NOMO-1 treated with DMSO at 0.1 percent for 48 hours (cell line): Measurements from ENCODE around the gene TSPEAR.
"Not testable (repeated sequence)": the region's sequence is repeated elsewhere in the genome, so short reads cannot be mapped to it uniquely, and the experiment has no call there.

Experiments used
- DNase-seq: peaks from one replicate; lab custom pipeline; 2025; ENCODE audit not compliant: unreplicated experiment; lab: John Stamatoyannopoulos, UW

Gene TSPEAR

GRCh38 chr21:44552136-44552535 is 159.2 kb downstream of the TSPEAR start:
- DNase-seq, result no peak

GRCh38 chr21:44551340-44551961 is 159.9 kb downstream of the TSPEAR start, which contains the start of gene KRTAP10-2:
Gene KRTAP10-2 (minus strand): TSS chr21:44551505. CDS start chr21:44551458, 47 bp downstream.
- DNase-seq, result no peak

DNA sequence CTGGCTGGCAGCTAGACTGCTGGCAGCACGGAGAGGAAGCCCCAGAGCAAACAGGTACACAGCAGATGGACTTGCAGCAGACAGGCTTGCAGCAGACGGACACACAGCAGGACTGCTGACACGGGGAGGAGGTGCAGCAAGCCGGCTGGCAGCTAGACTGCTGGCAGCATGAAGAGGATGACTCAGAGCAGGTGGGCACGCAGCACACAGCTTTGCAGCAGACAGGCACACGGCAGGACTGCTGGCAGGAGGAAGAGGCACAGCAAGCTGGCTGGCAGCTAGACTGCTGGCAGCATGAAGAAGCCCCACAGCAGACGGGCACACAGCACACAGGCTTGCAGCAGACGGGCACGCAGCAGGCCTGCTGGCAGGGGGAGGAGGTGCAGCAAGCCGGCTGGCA is 160.6 kb downstream of the TSPEAR start:
- no peak for DNase-seq

DNA sequence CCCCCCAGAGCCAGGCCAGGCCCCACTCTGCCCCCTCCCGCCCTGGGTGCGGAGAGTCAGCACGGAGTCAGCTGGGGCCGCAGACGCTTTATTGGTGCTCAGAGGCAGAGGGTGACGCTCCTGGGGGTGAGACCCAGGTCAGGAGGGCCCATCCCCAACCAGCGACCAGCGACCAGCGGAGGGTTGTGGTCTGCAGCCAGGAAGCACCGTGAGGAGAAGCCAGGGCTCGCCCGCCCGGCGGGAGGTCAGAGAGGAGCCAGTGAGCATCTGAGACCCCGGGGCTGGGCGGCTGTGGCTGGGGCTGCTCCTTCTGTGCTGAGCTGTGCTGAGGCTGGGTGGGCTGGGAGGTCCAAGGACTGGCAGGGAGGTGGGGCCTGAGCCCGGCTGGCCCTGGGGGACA is 161.1 kb downstream of the TSPEAR start:
- not testable (repeated sequence) for DNase-seq

DNA sequence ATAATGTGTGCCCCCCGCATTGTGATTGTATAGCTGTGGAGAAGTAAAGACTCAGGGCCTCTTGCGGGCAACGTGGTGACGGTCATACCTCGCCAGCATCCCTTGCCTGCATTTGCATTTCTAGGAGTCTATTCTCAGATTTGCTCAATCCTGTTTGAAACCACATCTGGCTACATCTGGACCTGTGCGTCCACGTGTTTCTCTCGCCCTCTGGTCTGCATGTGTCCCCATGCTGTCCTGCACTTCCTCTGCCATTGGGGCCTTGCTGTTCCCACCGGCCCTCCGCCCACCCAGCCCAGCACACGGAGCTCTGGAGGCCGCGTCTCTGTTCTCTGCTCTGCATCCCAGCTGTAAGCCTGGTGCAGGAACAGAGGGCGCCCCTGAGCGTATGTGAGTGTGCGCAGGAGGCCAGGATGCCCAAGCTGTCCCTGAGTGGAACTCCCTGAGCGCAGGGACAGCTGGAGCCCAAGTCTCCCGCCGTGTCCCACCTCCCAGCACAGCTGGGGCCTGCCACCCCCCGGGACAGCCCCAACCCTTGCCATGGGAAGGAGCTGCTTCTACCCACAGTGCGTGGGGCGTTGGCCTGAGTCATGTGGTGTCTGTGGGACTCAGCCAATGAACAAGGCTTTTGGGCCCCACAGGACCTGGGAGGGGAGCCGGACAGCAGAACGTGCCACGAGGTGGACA is 161.7 kb downstream of the TSPEAR start:
- DNase-seq, result no peak

- DNase-seq, result no peak
Measured at GRCh38 chr21:44548922-44549321, 162.4 kb downstream of the TSPEAR start.

DNA sequence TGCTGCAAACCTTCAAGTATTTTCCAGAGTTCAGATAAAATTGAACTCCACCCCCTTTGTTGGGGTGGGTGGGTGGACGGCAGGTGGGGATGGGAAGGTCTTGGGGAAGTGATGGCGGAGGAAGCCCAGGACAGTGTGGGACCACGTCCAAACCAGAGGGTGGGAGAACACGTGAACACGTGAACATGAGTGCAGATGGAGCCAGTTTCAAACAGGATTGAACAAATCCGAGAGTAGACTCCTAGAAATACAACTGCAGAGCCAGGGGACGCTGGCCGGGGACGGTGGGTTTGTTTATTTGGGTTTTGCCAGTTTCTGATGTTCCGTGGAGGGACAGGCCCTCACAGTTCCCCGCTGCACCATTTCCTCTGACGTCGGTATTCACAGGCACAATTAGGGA is 163.0 kb downstream of the TSPEAR start:
- DNase-seq, result no peak

GRCh38 chr21:44547656-44548331 is 163.6 kb downstream of the TSPEAR start:
- DNase-seq, result no peak

GRCh38 chr21:44544566-44544965 is 166.8 kb downstream of the TSPEAR start:
- DNase-seq, result no peak

- DNase-seq, result no peak
Measured at GRCh38 chr21:44542716-44543115, 168.7 kb downstream of the TSPEAR start.

GRCh38 chr21:44540741-44541288 is 170.6 kb downstream of the TSPEAR start:
- no peak for DNase-seq

- DNase-seq, result no peak
Measured at GRCh38 chr21:44539991-44540666, 171.2 kb downstream of the TSPEAR start, which contains the start of gene KRTAP10-1. Gene KRTAP10-1 (minus strand): TSS chr21:44540195. CDS start chr21:44540150, 45 bp downstream.

DNA sequence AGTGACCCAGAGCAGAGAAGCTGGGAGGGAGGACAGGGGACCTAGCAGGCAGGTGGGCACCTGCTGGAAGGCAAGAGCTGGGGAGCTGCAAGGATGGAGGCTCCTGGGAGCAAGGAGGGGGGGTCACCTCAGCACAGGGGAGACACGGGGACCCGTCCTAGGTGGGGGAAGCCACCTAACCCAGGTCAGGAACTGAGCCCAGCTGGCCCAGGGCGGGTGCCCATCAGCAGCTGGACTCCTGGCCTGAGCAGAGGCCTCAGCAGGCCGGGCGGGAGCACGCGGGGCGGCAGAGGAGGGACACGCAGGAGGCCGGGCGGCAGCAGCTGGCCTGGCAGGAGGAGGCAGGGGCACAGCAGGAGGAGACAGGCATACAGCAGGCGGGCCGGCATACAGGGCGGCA is 172.3 kb downstream of the TSPEAR start:
- DNase-seq, result no peak

GRCh38 chr21:44537930-44538911 is 173.2 kb downstream of the TSPEAR start:
- DNase-seq, result no peak

- no peak for DNase-seq
Measured at GRCh38 chr21:44535963-44536362, 175.4 kb downstream of the TSPEAR start.

DNA sequence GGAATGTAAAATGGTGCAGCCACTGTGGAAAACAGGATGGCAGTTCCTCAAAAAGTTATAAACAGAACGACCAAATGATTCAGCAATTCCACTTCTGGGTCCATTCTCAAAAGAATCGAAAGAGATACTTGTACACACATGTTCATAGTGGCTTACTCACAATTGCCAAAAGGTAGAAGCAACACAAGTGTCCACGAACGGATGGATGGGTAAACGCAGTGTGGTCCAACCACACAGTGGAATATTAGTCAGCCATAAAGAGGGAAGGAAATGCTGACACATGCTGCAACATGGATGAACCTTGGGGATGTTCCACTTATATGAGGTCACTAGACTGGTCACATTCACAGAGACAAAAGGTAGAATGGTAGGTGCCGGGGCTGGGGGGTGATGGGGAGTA is 176.7 kb downstream of the TSPEAR start:
- no peak for DNase-seq

DNA sequence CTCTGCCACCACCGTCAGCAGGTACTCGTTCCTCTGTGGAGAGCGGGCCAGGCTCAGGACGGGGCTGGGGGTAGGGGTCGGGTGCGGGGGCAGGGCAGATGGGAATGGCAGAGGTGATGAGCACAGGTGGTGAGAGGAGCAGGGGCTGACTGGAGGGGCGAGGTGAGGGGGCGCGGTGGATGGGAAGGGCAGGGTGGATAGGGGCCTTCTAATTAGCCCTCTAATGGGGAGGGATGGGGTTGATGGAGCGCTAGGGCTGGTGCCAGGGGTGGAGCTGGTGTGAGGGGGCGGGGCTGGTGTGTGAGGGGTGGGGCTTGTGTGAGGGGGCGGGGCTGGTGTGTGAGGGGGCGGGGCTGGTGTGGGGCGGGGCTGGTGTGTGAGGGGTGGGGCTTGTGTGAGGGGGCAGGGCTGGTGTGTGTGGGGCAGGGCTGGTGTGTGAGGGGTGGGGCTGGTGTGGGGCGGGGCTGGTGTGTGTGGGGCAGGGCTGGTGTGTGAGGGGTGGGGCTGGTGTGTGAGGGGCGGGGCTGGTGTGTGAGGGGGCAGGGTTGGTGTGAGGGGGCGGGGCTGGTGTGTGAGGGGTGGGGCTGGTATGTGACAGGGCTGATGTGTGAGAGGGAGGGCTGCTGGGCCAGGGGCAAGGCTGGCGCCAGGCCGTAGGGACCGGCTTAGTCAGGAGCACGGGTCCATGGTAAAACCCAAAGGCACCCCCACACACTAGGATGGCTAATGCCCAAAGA is 177.3 kb downstream of the TSPEAR start:
- no peak for DNase-seq

- no peak for DNase-seq
Measured at GRCh38 chr21:44533121-44533890, 178.1 kb downstream of the TSPEAR start.

DNA sequence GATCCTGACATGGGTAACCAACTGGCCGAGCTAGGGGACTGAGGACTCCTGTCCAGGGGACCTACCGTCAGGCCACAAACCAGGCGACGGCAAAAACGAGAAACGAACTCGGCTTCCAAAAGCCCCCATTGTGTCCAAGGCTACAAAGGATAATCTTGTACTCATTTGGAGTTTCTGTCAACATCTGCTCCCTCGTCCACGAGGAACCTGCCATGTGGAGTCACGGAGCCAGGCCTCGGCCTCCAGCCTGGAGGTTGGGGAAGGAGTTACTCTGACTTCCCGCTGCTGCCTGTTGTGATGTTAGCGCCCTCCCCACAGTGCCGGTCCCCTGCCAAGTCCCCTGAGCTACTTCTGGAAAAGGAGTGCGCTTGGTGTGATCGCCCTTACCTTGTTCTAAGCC is 178.7 kb downstream of the TSPEAR start:
- no peak for DNase-seq
